HG03139 (cell line): ENCODE data around the gene FGA.

Experiments
- ATAC-seq: cut with Tn5 transposase; IDR thresholded peaks from one replicate; pipeline ENCODE4 v1.9.1; 2021; ENCODE audit not compliant: unreplicated experiment

FGA gene

DNA sequence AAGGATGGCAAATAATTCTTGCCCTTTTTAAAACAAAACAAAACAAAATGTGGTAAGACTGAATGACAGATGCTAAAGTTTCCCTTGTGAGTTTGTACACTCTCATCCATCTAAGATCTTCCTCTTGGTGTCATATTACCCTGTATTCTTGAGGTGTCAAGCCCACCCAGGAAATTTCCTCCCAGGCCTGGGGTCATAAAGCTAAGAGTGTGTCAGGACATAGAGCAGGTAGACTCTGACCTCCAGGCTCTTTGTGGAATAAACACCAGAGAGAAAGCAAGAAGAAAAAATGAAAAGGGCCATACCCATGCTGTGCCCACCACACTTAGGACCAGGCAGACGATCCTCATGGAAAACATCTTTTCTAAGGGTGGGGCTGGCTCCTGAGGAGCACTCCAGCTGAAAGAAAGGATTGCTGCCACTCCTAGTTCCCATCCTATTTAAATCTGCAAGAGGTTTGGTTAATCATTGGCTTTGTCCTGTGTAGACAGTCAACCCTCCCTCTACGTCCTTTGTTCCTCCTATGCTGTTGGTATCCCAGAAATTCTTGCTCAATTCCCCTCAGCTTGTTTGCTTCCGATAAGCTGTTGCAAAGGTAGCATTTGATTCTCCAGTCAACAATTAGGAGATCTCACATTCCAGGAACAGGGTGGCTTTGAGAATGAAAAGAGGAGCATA is at the start of gene FGA:
Gene FGA, minus strand, starts transcription at position 414 of the 678 bp plus-strand sequence. Its CDS starts 55 bp downstream, at position 359.
- no peak for ATAC-seq

DNA sequence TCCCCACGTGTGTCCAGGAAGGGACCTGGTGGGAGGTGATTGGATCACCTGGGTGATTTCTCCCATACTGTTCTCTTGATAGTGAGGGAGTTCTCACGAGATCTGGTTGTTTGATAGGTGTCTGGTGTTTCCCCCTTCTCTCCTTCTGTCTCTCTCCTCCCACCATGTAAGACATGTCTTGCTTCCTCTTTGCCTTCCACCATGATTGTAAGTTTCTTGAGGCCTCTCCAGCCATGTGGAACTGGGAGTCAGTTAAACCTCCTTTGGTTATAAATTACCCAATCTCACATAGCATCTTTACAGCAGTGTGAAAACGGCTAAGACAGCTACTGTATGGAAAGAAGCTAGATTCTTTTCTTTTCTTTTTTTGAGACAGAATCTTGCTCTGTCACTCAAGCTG is 43.5 kb upstream of the FGA start:
- no peak for ATAC-seq

DNA sequence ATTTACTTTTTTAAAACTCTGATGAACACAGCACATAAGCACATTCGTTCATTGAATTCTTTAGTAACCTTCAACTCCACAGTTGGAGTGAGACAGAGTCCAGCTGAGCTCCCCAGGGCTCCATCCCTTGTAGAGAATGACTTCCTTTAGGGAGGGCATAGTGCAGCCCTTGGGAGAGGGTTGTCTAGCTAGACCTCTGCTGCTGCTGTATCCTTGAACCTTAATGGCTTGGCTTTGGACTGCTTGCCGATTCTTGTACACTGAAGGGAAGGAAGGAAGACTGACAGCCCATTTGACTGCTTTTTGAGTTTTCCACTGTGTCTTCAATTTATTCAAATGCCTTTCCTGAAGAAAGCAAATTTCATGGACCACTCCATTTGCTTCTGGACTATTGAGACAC is 41.3 kb upstream of the FGA start:
- no peak for ATAC-seq

DNA sequence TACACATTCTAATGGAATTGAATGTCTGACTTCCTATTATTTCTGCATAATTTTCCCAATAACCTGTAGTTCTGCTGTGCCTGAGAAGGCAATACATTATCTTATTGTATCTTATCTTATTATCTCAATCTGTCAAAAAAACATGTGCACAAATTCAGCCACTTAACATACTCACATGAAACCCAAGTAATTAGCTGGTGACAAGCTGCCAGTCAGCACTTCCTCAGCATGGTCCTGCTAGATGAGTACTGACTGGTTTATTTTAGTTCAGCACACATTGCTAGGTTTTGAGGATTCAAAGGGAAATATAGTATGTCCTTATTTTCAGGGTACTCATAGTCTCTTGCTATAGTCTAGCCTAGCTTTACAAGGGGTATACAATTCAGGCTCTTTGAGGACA is 39.8 kb upstream of the FGA start:
- no peak for ATAC-seq

- peak; percentile 99 for ATAC-seq
Observed at GRCh38 chr4:154626793-154627484, 36.4 kb upstream of the FGA start.

DNA sequence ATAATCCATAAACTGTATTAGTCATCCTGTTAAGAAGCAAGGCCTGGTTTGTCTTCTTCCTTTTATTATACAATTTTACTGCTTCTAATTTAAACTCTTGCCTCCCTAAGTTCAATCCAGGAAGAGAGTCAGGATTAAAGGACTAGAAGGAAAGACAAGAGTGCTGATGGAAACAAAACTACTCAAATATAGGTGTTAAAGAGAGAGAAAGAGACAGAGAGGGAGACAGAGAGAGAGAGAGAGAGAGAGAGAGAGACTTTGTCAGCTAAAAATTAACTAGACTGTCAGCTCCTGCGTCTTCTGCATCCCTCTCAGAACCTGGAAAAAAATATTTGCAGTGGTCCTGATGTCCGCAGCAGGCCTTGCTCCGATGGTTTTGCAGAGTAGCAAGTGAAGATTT is 35.4 kb upstream of the FGA start:
- ATAC-seq: no peak

DNA sequence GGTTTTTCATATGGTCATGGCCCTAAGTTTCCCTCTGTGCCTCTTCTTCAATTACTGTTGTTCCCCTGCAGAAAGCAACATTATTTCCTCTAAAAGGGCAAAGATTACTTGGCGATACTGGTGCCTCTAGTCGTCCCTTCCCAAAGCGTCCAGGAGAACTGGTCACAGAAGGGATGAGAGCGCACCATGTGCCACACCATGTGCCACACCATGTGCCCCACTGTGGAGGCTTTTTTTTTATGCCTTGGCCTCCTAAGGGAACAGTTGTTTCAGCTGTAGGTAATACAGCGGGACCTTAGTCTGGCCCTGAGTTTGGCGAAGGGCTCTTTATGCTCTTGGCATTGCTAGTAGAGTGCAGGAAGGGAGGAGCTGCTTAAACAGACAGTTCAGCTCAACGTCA is 33.5 kb upstream of the FGA start:
- ATAC-seq: no peak

GRCh38 chr4:154623436-154623835 is 32.9 kb upstream of the FGA start:
- ATAC-seq: no peak

- peak; percentile 27 for ATAC-seq
Observed at GRCh38 chr4:154622598-154622997, 32.1 kb upstream of the FGA start.

DNA sequence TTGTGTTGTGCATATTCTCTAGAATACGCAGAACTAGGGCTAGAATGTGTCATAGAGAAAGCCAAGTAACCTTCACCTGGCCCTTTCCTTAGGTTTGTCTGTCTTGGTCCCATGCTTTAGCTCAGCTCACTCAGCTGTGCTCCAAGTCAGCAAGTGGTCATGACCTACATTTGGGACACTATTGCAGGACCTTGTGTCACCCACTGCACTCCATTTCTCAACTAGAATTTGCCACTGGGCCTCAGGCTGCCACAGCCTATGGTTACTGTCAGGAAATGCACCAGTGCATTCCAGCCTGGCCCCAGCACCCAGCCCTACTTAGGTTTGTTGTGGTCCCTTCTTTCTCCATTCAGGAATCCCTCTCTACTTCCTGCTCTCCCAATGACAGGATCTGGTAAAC is 29.6 kb upstream of the FGA start:
- no peak for ATAC-seq

DNA sequence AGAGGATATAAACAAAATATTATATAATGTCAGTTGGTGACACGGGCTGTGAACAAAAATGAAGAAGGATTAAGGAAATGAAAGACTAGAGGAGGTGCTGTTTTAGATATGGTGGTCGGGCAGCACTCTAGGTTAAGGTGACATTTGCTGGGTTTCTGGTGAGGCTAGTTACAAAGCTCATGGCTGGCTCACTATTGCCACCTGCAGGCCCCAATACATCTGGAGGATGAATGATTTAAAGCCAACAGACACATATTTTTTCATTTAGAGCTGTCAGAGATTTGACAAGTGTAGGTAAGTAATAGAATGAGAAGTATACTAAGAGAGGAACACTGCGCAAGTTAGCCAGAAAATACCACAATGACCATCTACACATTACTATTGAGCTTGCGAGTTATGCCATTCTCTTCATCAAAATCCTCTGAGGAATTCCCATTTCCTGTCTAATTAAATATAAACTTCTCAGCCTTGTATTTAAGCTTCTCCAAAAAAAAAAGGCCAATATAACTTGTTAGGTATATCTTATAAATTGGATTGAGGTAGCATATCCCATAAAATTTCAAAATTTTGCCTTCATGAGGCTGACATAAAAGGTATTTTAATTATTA is 28.3 kb upstream of the FGA start:
- ATAC-seq: peak; percentile 68

DNA sequence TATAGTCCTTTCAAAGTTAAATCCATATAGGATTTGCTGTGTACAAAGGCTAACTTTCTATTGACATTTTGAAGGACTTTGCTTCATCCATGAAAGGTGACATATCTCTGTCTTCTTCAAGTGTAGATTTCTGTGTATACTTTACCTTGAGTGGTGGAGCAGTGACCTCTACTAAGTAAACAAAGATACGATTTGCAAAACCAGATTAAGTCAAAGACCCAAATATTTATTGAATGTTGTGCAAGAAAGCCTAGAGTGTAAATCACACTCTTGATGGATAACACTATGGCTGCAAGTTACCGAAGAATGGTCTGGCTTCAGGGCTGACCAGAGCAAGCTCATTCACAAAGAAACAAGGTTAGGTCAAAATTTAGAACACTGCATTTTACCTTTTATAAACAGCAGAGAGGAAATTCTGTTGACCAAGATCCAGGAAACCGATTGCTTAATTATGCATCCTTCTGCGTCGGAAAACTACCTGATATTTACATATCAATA is 27.3 kb upstream of the FGA start:
- ATAC-seq: no peak

- ATAC-seq: peak; percentile 92
Observed at GRCh38 chr4:154616731-154617130, 26.2 kb upstream of the FGA start.

DNA sequence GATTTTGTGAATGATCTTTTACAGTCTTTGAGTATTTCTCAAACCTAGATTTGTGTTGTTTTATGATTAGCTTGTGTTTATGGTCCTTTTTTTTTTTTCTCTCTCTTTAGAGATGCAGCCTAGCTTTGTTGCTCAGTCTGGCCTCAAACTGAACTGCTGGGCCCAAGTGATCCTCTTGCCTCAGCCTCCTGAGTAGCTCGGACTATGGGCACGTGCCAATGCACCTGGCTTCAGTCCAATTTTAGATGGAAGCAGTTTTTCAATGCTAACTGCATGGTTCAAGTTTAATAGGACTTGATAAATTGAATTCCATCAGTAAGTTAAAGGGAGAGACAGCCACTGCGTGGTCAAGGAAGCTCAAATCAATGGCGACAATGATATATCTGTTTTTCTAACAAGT is 25.7 kb upstream of the FGA start:
- no peak for ATAC-seq

- ATAC-seq: no peak
Observed at GRCh38 chr4:154615211-154615610, 24.7 kb upstream of the FGA start.

GRCh38 chr4:154614306-154614705 is 23.8 kb upstream of the FGA start:
- no peak for ATAC-seq

DNA sequence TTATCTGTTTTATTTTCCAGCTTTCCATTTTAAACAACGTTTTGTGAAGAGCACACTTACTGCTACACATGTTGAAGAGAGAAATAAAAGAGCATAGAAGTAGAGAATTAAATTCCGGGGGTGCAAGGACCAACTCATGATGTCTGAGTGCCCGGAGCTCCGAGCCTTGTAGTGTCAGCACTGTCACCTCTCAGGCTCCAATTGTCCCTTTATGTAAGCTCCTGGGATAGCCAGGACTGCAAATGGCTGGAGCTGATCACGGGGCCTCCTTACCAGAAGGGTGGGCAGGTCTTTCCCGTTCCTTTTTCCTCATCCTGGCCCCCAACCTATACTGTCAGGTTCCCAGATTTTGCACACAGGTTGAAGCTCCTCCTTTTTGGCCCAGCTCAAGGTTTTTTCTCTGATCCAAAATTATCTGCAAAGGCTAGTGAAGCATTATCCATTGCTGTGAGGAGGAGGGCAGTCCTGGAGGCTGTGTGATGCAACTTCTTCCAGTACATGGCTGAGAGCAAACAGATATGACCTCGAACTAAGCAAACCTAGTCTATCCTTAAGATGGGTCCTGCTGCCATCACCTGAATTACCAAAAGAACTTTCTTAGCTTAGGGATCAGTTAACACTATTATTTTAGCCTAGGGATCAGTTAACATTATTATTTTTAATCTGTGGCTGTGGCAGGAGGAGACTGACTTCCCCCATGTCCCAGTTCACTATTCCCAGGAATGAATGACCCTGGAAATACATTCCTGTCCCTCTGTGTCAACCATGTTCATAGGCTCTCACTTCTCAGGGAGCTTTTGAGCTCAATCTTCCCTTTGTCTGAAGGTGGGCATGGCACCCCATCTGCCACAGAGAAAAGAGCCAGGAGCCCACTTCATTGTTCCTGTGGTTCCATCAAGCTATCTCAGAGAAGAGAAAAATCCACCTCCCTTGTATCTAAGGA is 22.2 kb upstream of the FGA start, which contains the start of gene FGG:
Gene FGG, minus strand, starts transcription at position 185 of the 943 bp plus-strand sequence. Its CDS starts 47 bp downstream, at position 138.
- ATAC-seq: no peak

DNA sequence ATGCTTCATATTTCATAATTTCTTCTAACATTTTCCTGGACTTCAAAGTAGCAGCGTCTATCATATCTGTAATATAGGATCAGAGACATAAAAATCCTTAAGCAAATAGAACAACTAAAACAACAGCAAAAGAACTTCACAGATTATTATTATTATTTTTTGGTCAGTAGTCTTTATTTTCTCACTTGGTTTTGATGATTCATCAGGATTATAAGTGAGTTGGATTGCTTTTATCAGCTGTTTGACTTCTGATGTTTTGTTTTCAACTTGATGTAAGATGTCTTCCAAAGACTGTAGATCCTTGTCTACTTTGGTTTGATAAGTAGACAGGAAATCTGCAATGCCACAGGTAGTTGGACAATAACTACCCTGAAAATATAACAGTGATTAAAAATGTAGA is 21.3 kb upstream of the FGA start:
- ATAC-seq: no peak

DNA sequence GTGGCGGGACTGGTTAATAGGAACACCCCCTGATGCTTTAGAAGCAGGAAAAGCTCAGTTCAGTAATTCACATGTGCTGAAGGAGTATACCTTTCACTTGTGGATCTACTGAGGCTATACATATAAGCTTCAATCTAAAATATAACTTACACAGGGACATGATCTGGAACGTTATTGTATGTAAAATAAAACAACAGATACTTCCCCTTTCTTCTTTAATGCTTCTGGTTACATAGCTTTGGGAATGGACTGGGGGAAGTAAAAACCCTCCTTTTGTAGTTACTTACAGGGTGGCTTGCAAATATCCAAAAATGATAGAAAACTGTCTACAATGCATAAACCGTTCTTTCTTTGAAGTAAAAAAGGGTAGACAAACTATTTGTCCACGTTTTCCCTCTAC is 20.0 kb upstream of the FGA start:
- ATAC-seq: no peak

DNA sequence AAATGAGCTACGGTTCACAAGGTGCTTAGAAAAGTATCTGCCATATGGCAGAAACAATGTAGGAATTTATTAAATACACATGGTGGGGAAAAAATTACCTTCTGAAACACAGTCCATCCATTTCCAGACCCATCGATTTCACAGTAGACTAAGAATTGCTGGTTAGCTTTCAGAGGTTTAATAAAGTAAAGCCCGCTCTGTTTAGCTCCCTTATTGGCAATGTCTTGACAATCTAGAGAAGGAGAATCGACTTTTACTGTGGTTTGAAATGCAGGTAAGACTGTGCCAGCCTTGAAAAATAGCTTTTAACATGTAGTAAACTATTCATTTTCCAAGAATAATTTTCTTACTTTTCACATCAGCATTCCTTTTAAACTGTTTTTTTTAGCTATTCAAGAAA is 19.0 kb upstream of the FGA start:
- no peak for ATAC-seq
